Ishikawa (cell line): ENCODE data around the gene PLG.

Source experiments
- CEBPB ChIP-seq: IDR thresholded peaks from 2 replicates; pipeline ENCODE4 v1.6.1; 2012
- CREB1 ChIP-seq: IDR thresholded peaks from 2 replicates; pipeline ENCODE4 v1.6.1; 2012; ENCODE audit warnings: low read depth
- EGR1 ChIP-seq: IDR thresholded peaks from 2 replicates; pipeline ENCODE4 v1.6.1; 2012
- EP300 ChIP-seq: IDR thresholded peaks from 2 replicates; pipeline ENCODE4 v1.6.1; 2012; ENCODE audit warnings: borderline replicate concordance
- FOXM1 ChIP-seq: IDR thresholded peaks from 2 replicates; pipeline ENCODE4 v1.6.1; 2012; ENCODE audit warnings: low read depth, borderline replicate concordance
- MAX ChIP-seq: IDR thresholded peaks from 2 replicates; pipeline ENCODE4 v1.6.1; 2012
- NFIC ChIP-seq: IDR thresholded peaks from 2 replicates; pipeline ENCODE4 v1.6.1; 2012
- RAD21 ChIP-seq: IDR thresholded peaks from 2 replicates; pipeline ENCODE4 v1.6.1; 2012; ENCODE audit warnings: low read depth
- REST ChIP-seq: IDR thresholded peaks from 2 replicates; pipeline ENCODE4 v1.6.1; 2012; ENCODE audit warnings: low read depth, mild to moderate bottlenecking
- TAF1 ChIP-seq: IDR thresholded peaks from 2 replicates; pipeline ENCODE4 v1.6.1; 2012; ENCODE audit warnings: low read depth, mild to moderate bottlenecking
- TEAD4 ChIP-seq: IDR thresholded peaks from 2 replicates; pipeline ENCODE4 v1.6.1; 2012
- USF1 ChIP-seq: IDR thresholded peaks from 2 replicates; pipeline ENCODE4 v1.6.1; 2012
- YY1 ChIP-seq: IDR thresholded peaks from 2 replicates; pipeline ENCODE4 v1.6.1; 2012; ENCODE audit warnings: low read depth
- ZBTB7A ChIP-seq: IDR thresholded peaks from 2 replicates; pipeline ENCODE4 v1.6.1; 2012; ENCODE audit warnings: low read depth

- TF ChIP-seq MAX, result no peak
- no peak for TF ChIP-seq YY1
- no peak for TF ChIP-seq TEAD4
- TF ChIP-seq REST, result no peak
- no peak for TF ChIP-seq CEBPB
- TF ChIP-seq EGR1, result no peak
- no peak for TF ChIP-seq RAD21
- no peak for TF ChIP-seq ZBTB7A
- no peak for TF ChIP-seq EP300
- no peak for TF ChIP-seq CREB1
- no peak for TF ChIP-seq FOXM1
- TF ChIP-seq NFIC, result no peak
- no peak for TF ChIP-seq USF1
- no peak for TF ChIP-seq TAF1
These were observed 16.1 kb upstream of the PLG start for GRCh38 chr6:160685762-160686450.
